ENCODE measurements around the gene HS3ST5. TPM values are rescaled to one million over a fixed set of nuclear protein-coding genes. Genes with fewer than 3 reads are reported as not detected.
"Not testable (repeated sequence)": the region's sequence is repeated elsewhere in the genome, so short reads cannot be mapped to it uniquely, and the experiment has no call there.

HS3ST5 gene
- total RNA-seq, 1 donor from 2014 or later: not detected

GRCh38 chr6:114100215-114100994 lies 242.4 kb downstream of the HS3ST5 start:
- peak in 1 of 2 donors; percentile 25 for DNase-seq (ENCODE audit: low read depth in 2 of 2)

- DNase-seq (ENCODE audit: low read depth in 2 of 2): peak in 1 of 2 donors; percentile 59
These were observed 246.2 kb downstream of the HS3ST5 start for GRCh38 chr6:114096561-114097172.

GRCh38 chr6:114092943-114093342 lies 249.9 kb downstream of the HS3ST5 start:
- DNase-seq (ENCODE audit: low read depth in 2 of 2): no peak

GRCh38 chr6:114090626-114091025 lies 252.2 kb downstream of the HS3ST5 start:
- no peak for DNase-seq (ENCODE audit: low read depth in 2 of 2)

GRCh38 chr6:114087496-114087895 lies 255.3 kb downstream of the HS3ST5 start:
- DNase-seq (ENCODE audit: low read depth in 2 of 2): no peak

- no peak for DNase-seq (ENCODE audit: low read depth in 2 of 2)
These were observed 257.6 kb downstream of the HS3ST5 start for GRCh38 chr6:114085211-114085610.

GRCh38 chr6:114084327-114084890 lies 258.4 kb downstream of the HS3ST5 start:
- no peak for DNase-seq (ENCODE audit: low read depth in 2 of 2)

- DNase-seq (ENCODE audit: low read depth in 2 of 2): no peak
These were observed 259.6 kb downstream of the HS3ST5 start for GRCh38 chr6:114083251-114083650.

GRCh38 chr6:114081730-114082129 lies 261.1 kb downstream of the HS3ST5 start:
- no peak for DNase-seq (ENCODE audit: low read depth in 2 of 2)

GRCh38 chr6:114080891-114081510 lies 261.8 kb downstream of the HS3ST5 start:
- no peak for DNase-seq (ENCODE audit: low read depth in 2 of 2)

GRCh38 chr6:114080410-114080809 lies 262.4 kb downstream of the HS3ST5 start:
- not testable (repeated sequence) for DNase-seq (ENCODE audit: low read depth in 2 of 2)

GRCh38 chr6:114075777-114076176 lies 267.0 kb downstream of the HS3ST5 start:
- no peak for DNase-seq (ENCODE audit: low read depth in 2 of 2)

- DNase-seq (ENCODE audit: low read depth in 2 of 2): no peak
These were observed 267.5 kb downstream of the HS3ST5 start for GRCh38 chr6:114075300-114075699.

- no peak for DNase-seq (ENCODE audit: low read depth in 2 of 2)
These were observed 274.1 kb downstream of the HS3ST5 start for GRCh38 chr6:114068771-114069170.

GRCh38 chr6:114068116-114068515 lies 274.7 kb downstream of the HS3ST5 start:
- DNase-seq (ENCODE audit: low read depth in 2 of 2): no peak

GRCh38 chr6:114064862-114065261 lies 278.0 kb downstream of the HS3ST5 start:
- DNase-seq (ENCODE audit: low read depth in 2 of 2): no peak

GRCh38 chr6:114063956-114064355 lies 278.9 kb downstream of the HS3ST5 start:
- DNase-seq (ENCODE audit: low read depth in 2 of 2): no peak

- no peak for DNase-seq (ENCODE audit: low read depth in 2 of 2)
These were observed 280.6 kb downstream of the HS3ST5 start for GRCh38 chr6:114062199-114062598.

GRCh38 chr6:114061741-114062140 lies 281.1 kb downstream of the HS3ST5 start:
- DNase-seq (ENCODE audit: low read depth in 2 of 2): no peak

- no peak for DNase-seq (ENCODE audit: low read depth in 2 of 2)
These were observed 281.7 kb downstream of the HS3ST5 start for GRCh38 chr6:114061116-114061515.

GRCh38 chr6:114058435-114058834 lies 284.4 kb downstream of the HS3ST5 start:
- no peak for DNase-seq (ENCODE audit: low read depth in 2 of 2)

- DNase-seq (ENCODE audit: low read depth in 2 of 2): no peak
These were observed 287.1 kb downstream of the HS3ST5 start for GRCh38 chr6:114055763-114056162.

All from dermis microvascular lymphatic vessel endothelial cell (primary cell).